MM.1S (cell line): ENCODE data around the gene DNLZ.

Experiments
- EZH2 ChIP-seq: fragments of 300-600 bp; sonication (generic); optimal IDR thresholded peaks from 2 replicates; pipeline ENCODE3; 2017; ENCODE audit warnings: low read depth, mild to moderate bottlenecking, antibody characterized with exemption, low read length, mixed read lengths
- TF ChIP-seq, protein P1 (sequence below): fragments of 300-600 bp; sonication (generic); IDR thresholded peaks from 2 replicates; pipeline ENCODE4 v1.5.1; 2016; ENCODE audit warnings: antibody characterized with exemption, low read length, mixed read lengths

DNA sequence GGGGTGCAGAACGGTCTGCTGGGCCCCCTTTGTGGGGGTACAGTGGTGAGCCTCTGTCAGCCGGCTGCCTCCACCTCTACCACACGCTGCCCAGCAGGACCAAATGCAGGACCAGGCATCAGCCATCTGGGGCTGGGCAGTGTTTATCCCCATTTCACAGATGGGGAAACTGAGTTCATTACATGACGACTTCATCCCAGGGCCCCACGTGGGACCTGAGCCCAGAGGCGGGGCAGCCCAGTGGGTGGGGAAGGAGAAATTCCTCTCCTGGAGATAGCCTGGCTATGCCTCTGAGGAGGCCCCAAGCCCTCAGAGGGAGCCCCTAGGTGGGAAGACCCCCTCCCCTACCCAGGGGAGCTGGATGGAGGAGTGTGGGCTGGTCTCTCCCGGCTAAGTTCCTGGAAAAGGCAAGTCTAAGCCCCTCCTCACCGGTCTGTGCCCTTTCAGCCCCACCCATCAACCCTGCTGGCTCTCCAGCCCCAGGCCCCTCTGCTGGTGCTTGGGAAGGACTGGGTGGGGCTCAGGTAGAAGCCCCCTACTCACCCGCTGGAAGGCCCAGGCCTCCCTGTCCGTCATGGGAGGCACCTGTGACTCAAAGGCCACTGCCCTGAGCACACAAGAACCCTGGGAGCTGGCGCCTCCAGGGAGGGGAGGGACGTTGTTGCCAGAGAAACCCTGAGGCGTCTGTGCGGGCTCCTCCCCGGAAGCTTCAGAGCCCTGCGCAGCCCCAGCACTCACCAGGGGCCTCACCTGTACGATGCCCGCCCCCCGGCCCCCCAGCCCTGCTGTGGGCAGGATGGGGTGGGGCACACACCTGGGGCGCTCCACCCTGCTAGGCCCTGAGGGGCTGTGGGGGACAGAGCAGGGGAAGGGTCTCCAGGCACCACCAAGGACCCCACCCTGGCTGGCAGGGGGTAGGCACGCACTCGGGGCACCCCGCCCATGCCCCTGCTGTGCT lies 52.2 kb downstream of the DNLZ start:
- TF ChIP-seq, protein P1, sequence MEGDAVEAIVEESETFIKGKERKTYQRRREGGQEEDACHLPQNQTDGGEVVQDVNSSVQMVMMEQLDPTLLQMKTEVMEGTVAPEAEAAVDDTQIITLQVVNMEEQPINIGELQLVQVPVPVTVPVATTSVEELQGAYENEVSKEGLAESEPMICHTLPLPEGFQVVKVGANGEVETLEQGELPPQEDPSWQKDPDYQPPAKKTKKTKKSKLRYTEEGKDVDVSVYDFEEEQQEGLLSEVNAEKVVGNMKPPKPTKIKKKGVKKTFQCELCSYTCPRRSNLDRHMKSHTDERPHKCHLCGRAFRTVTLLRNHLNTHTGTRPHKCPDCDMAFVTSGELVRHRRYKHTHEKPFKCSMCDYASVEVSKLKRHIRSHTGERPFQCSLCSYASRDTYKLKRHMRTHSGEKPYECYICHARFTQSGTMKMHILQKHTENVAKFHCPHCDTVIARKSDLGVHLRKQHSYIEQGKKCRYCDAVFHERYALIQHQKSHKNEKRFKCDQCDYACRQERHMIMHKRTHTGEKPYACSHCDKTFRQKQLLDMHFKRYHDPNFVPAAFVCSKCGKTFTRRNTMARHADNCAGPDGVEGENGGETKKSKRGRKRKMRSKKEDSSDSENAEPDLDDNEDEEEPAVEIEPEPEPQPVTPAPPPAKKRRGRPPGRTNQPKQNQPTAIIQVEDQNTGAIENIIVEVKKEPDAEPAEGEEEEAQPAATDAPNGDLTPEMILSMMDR: no peak
- no peak for TF ChIP-seq EZH2
